SH-SY5Y (cell line): ENCODE results near the gene SNED1.

ENCODE experiments used
- GATA2 ChIP-seq: IDR thresholded peaks from 2 replicates; pipeline ENCODE4 v1.6.1; 2011; ENCODE audit warnings: mild to moderate bottlenecking, low read depth, low read length
- GATA3 ChIP-seq: IDR thresholded peaks from 2 replicates; pipeline ENCODE4 v1.6.1; 2011; ENCODE audit warnings: low read depth, mild to moderate bottlenecking, low read length, moderate library complexity

DNA sequence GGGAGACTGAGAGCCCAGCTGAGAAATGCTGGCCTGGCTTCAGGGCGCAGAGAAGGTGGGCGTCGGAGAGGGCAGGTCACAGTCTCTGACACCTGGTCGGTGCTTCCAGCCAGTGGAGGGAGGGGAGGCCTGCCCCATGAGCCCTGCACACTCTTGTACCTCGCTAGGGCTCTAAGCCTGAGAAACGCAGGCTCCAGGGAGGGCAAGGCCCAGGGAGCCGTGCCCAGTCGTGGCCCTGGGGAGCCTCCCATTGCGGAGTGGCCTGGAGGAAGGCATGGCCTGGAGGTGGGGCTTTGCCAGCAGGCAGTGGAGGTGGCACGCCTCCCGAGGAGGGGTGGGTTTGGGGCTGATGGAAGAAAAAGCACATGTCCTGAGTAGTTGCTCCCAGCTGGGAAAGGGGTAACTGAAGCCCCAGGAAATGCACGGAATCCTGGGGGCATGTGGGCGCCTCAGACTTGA lies 64.7 kb downstream of the SNED1 start:
- TF ChIP-seq GATA2 (no peak), GATA3 (no peak)
